Fibroblast of skin of right biceps (primary cell): ENCODE results near the gene NSUN2.

Experiments used
- DNase-seq: peaks from one replicate; pipeline ENCODE4 v3.0.0-alpha.2; 2013

NSUN2 gene

DNA sequence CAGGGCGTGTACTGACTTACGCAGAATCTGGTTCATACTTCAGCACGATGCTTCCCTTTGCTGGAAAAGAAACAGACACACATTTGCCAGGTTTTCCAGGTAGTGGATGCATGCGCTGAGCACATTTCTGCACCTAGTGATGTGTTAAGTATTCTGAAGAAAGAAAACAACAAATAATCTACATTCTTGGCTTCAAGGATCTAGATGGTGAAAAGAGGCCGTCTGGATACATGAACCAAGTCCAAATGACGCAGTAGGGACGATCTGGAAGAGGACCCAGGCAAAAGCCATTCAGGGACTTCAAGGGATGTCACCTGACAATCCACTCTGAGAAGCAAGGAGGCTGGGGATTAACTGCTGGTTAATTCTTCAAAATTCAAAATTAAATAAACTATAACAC is 30.4 kb downstream of the NSUN2 start:
- DNase-seq: no peak

DNA sequence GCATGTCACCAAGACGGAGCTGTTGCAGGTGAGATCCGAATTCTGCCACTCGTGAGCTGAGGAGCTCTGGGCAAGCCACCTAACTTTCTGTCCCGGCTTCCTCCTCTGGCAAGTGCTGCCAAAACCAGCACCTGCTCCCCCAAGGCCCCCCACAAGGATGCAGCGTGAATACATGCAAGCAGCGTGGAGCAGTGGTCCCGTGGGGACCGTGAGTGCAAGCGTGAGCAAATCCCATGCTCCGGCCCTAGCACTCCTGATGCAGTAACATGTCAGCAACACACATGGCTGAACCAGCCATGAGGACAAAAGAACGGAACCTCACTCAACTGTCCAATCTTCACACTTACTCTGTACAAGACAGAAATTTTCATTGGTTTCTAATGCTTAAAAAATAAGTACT is 31.0 kb downstream of the NSUN2 start:
- DNase-seq: no peak

DNA sequence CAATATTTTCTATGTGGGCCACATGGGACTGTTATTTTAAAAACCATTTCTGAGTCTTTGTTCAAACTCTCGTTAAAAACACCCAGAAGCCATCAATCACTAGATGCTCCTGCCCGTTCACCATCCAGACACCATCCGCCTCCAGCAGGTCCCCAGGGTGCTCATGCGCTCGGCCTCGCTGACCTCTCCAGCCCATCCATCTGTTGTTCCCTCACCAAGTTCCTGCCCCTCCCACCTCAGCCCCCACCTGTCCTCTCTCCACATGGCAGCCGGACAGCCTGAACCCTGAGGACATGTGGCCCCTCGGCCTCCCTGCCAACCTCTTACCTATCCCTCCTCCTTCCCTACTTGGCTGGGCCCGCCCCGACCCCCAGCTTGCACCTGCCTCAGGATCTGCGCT is 31.6 kb downstream of the NSUN2 start:
- no peak for DNase-seq

DNA sequence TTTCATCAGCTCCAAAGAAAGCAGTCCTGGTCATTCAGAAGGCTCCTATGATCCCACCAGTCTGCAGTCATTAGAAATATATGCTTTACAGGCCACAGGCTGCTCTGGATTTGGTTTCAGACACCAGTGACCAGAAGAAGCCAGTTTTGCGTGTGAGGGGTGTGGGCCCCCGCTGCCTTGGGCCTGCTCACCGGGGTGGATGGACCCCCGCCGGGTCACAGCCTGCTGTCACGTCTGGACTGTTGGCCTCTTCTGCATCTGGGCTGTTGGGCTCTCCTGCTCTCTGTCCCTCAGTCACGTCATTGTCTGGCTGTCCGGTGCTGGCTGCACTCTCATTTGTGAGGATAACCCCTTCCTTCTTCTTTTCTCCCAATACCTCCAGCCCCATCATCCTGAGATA is 33.1 kb downstream of the NSUN2 start:
- no peak for DNase-seq

DNA sequence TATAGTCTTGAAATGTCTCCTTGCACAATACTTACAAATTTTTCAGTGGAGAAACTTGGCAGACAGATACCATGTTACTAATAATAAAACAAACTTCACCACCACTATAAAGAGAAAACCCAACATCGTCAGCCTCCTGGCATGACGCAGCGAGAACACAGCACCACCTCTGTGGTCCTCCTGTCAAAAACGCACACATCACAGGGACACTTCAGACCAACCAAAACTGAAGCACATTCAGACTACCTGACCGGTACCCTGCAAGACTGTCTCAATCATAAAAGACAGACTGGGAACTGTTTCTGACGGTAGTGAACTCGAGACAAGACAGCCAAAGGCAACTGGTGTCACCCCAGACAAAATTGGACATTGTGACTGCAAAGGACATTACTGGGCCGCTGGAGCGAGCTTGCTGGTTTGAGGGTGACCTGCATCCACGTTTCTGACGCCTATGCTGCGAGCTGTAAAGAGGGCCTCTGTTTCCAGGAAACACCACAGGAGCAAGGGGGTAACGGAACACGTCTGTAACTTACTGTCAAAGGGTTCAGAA is 34.4 kb downstream of the NSUN2 start:
- no peak for DNase-seq

DNA sequence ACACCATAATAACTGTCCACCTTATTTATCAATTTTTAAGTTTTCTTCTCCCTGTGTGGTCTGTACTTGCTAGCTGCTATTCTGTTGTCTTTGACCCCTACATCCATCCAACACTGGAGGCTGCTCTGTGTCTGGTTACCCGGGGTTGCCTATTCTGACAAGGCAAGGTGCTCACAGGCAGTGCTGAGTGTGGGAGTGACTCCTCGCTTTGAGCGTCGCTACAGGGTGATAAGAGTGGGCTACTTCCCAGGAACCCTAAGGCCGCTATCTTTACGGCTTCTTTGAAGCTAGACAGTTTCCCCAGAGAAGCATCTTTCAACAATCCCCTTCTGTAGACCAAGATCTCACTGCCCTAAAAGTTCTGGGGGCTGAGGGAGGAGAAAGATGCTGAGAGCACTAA is 35.3 kb downstream of the NSUN2 start:
- no peak for DNase-seq

DNA sequence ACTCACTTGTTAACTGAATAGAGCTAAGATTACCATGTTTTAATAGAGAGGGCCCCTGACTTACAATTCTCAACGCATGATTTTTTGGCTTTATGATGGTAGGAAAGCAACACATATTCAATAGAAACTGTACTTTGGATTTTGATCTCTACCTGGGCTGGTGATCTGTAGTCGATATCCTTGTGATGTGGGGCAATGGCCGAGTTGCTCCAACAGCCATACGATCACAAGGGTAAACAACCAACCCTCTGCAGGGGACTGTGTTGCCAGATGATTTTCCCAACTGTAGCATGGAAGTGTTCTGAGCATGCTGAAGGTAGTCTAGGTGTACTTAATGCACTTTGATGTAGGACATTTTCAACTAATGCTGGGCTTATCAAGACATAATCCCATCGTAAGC is 36.5 kb downstream of the NSUN2 start:
- DNase-seq: no peak

DNA sequence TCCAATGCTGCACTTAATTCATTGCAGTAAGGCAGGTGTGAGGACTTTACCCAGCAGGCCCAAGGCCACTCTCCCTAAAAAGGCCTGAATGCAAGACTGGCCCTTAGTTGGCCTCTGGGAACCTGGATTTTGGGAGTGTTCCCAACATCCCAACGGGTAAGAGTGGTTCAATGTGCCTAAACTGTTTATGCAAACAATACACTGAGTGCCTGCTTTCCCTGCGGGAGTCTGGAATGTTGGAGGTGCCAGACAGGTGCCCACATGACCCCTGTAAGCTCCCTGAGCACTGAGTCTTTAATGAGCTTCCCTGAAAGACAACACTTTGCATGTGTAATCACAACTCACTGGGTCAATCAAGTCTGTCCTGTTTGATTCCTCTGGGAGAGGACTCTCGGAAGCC is 37.4 kb downstream of the NSUN2 start:
- no peak for DNase-seq

DNA sequence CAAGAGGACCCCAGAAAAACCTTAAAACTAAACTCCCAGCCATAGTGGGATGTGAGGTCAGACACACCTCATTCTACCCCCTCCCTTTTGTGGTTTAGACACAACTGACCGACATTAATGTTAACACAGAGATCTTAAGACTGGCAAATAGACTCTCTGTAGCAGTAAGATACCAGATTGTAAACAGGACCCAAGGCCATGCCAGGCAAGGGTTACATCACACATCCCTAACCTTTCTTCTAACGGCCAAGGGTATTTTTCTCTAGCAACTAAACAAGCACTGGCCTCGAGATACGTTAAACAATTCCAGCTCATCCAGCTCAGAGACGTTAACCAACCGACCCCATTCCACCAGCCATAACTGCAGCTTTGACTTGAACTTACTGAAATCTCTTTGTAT is 38.8 kb downstream of the NSUN2 start:
- DNase-seq: no peak

DNA sequence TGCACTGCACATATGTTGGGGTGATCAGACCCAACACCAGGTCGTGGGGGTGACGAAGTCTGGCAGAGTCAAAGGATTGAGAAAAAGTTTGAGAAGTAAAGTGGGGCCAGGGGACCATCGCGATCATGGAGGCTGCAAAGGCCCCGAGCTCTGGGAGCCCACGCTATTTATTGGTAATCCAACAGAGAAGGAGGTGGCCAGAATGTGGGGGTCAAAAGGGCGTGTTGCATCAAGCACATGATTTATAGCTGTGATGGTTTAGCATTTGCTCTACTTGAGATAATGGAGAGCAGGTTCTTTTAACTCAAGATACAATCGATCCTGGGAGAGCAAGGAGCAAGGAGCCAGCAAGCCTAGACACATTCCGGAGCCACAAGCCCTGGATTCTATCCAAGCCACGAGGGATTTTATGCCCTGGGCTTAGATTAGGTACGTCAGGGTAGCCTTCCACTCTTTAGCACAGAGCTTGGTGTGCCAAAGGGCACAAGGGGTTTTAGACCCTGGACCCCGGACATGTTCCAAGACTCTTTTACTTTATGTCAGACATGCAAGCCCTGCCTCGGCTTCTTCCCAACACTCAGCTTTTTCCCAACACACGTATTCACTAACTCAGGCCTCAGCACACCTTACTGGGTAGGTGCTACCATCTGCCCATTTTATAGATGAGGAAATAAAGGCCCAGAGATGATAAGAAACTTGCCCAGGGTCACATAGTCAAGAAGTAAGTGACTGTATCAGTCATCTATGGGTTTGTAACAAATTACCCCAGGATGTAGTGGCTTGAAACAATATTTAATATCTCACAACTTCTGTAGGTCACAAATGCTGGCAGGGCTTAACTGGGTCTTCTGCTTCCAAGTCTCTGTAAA is 39.5 kb downstream of the NSUN2 start:
- DNase-seq: no peak

DNA sequence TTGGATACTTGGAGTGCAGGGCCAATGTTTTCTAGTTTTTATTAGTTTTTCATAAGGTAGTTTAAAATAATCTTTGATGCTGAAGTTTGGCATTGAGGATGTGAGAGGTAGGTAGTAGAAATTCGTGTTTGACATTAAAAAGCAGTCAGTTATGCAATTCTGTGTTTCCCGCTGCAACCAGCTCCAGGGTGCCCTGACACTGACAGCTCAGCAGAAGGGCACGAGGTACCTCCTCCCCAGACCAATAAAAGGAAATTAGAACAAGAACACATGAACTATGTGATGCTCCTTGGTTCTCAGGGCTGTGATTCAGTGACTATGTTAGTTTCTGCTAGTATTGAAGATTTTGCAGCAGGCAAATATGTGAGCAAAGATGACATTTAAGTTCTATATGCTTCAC is 40.2 kb downstream of the NSUN2 start:
- DNase-seq: no peak

DNA sequence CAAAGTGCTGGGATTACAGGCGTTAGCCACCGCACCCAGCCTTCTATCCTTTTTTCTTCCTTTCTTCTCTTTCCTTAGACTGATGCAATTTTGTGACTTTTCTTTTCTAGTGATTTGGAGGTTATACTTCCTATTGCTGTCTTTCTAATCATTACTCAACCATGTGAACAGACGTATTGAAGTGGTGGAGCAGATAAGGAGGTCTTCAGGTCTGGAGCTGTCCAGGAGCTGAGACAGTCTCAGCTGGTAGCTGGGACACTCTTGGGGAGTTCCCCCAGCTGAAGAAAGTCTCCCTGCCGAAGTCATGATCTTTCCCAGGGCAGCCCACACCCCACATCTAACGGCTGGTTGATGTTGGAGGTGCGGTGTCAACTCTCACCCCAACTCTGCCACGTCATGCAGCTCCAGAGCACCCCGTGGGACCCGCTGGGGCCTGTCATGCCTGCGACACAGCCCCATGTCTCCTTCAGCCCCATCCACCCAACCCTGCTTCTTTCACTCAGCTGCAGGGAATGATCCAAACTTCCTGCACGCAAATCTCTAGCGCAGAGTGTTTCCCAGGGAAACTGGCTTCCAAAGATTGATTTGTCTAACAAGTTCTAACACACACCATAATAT is 41.1 kb downstream of the NSUN2 start:
- DNase-seq: no peak

DNA sequence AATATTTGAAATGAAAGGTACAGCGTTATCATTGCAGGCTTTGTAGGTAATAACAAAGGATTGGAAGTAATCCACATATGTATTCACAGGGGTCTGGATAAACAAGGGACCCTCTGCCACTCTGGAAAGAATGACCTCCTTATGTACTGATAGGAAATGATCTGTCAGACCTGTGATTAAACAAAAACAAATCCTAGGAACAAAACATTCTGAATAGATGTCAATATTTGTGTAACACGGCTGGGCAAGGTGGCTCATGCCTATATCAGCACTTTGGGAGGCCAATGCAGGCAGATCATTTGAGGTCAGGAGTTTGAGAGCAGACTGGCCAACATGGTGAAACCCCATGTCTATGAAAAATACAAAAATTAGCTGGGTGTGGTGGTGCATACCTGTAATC is 42.3 kb downstream of the NSUN2 start:
- no peak for DNase-seq

DNA sequence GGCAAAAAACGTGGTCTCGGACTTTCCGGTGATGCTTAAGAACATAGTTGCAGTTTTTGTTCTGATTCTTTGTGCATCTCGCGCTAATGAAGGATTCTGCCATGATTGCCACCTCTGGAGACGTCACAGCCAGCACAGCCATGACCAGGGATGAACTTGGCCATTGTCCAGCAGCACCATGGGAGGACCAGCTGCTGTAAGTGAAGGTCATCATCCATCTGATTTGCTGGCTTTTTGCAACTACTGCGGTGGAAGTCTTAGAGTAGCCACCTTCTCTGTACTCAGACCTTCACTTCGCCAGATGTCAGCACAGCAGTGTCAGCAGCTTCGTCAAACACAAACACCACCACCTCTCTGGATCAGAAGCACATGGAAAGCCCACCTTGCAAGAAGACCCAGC is 45.7 kb downstream of the NSUN2 start:
- no peak for DNase-seq

DNA sequence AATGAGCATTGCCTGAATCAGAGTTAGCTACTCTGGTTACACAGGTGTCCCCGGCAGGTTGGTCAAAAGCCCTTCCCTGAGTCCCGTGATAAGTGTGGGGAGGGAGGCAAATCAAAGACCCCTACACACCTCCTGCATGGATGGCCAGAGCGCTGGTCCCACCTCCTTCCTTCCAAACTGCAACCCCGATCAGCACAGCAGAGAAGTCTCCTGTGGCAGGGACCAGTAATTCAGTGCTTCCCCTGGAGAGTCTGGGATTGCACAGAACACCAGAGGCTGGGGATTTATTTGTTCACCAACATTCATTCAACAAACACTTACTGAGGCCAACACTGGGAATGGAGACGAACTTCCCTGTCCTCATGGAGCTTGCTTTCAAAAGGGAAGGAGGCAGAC is 46.2 kb downstream of the NSUN2 start:
- DNase-seq: no peak

DNA sequence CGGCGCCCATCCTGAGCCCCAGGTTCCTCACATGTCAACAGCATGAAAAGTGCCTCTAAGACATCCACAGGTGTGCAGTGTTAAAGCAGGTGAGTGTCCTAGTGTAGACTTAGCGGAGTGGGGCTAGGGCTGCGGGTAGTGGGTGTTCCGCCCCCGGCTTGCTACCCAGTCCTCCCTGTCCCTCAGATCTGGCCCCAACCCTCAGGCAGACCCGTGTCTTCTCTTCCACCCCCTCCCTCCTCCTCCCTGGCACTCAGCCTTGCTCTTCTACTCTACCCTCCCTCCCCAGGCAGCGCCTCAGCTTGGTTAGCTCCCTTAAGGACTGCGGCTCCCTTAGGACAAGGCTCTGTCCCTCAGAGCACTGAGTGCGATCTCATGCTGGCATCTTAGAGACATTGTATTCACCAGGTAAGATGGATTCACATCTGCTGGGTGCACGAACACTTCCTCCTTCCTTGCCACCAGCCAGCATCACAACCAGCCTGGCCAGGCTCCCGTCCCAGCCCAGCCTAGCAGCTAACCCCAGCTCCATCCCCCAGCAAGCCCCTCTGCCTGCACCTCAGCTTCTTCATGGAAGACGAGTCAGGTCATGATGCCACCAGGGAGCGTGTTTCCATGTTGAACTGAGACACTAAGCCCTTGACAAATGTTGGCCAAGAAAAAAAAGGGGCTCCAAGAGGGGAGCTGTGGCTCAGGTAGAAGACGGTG is 46.8 kb downstream of the NSUN2 start:
- no peak for DNase-seq

DNA sequence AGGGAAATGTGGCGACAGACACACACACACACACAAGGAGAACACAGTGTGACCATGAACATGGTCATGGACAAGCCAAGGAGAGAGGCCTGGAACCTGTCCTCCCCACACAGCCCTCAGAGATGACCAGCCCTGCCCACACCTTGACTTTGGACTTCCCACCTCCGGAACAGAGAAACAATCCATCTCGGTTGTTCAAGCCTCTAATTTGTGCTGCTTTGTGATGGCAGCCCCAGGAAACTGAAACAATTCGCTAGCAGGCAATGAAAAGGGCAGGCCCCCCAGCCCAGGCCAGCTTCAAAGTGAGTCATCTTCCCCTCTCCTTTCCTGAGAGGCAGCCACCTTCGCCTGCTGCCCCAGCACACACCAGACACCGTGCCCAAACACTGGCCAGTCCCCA is 47.7 kb downstream of the NSUN2 start:
- DNase-seq: no peak

DNA sequence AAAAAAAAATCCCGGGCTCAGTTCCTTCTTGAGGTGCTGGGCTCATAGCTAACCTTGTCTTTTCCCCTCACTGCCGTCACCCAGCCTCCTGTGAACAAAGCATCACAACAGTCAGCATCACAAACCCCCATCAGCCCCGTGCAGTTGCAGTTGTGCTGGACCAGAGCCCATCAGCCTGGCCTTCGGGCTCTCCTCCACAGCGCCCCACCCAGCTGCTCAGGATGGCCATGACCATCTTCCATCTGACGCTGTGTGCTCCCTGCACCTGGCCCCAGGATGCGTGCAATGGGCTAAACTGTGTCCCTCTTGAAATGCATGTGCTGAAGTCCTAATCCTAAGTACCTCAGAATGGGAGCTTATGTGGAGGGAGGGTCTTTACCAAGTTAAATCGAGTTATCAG is 48.1 kb downstream of the NSUN2 start:
- DNase-seq: no peak

DNA sequence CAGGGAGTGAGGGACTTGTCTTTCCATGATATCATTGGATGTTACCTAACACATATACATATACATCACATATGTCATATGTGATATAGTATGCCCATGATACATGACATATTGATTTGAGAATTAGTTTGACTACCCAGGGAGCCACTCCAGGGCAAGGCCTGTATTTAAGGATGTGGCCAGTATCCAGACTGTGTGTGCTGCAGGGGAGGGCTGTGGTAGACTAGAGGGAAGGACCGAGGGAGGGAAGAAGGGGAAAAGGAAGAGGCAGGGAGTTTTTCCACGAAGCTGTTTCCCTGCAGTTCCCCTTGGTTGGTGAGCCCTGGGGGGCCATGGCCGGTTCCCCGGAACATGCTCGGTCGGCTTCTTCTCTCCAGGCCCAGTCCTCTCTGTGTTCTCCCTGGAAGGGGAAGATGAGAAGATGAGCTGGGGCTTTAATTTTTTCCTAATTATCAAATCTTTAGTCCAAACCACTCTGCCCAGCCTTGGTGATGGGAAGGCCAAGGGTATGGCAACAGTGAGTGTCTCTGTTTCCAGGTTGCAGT is 48.7 kb downstream of the NSUN2 start:
- no peak for DNase-seq

DNA sequence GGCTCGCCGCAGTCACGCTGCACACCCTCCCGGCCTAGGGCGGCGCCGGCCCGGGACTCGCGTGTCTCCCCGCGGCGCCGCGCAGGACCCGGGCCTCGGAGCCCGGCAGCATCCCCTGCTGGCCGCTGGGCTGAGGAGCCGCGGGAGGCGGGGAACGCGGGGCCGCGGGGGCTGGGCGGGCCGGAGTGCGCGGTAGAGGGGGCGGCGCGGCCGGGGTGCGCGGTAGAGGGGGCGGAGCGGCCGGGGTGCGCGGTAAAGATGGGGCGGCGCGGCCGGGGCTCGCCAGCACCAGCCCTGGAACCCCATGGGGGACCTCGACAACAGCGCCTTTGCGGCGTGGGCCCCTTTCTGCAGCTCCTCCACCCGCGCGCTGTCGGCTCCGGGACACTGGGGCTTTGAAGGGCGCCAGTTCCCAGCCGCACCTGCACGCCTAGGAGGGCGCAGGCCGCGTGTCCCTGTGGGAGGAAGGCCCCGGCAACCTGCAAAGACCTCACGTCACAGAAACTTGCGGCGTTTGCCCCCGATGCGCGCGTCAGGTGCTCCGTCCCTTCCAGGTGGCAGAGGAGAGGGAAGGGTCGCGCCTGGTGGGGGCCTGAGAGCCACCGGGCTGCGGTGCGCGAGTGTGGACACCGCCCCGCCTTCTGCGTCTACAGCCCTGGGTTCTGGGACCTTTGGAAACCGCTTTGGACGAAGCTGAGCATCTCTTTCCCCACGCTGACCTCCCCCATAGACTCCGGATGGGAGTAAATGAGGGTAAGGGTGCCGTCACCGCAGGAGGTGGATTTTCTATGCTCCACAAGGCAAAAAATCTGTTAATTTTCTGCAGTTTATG is 49.6 kb downstream of the NSUN2 start:
- peak; percentile 20 for DNase-seq

DNA sequence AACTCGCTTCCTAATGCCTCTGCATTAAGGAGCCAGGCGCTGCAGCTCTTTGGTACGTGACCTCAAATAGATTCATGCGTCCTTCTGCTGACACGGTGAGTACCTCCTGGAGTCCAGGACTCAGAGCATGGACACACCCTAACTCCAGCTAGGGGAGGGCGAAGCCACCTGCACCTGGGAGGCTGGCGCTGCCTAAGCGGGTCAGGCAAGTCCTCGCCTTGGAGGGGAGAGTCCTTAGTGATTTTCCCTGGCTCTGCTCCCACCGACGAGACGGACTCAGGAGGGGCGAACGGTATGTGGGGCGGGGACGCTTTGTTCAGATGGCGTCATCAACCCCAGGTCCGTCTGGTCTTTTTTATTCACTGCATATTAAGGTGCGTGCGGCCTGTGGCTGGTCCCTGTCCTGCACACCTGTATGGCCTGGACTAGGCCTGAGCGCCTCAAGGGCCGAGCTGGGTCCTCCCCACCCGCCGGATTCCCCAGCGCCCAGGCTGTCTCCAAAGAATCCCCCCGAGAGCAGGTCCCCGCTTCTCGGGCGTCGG is 50.3 kb downstream of the NSUN2 start:
- no peak for DNase-seq
